DMS79 treated with DMSO at 0.1 percent for 48 hours (cell line): ENCODE data around the gene HEATR5B.

Source experiments
- DNase-seq: peaks from one replicate; lab custom pipeline; 2025; lab: John Stamatoyannopoulos, UW

The HEATR5B gene

DNA sequence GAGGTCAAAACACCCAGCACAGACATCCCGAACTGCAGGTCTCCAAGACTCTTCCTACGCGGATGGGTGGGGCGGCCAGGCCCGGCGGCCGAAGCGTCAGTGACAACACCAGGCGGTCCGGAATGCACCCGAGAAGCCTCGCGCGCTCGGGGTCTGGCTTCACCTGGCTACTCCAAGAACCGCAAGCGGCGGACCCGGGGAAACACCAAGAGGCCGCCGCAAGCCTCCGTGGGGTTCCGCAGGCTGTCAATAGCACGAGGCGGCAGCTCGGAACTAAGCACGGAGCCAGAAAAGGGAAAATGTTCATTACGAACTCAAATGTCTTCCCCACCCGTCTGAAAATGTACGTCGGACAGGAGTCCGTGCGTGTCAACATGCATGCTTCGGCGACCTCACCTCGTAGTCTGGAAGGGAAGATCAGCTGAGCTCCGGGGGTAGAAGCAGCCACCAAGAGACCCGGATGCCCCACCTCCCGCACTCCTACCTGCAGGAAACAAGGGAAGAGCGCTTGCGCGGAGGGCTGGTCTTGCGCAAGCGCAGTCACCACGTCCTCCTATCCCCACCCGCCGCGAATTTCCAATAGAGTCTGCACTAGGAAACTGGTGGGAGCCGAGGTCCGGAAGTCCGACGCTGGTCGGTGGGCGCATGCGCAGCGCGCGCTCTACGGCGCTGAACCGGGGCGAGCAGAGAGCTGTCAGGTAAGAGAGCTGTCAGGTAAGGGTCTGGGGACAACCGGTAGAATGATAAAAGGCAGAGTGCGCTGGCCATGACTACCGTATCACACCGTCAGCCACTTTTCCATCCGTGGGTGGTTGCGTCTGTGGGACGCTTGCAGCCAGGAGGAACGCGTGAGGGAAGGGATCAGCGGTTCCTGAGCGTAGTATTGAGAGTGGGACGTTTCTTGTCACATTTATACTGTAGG lies at the start of gene HEATR5B, which contains the start of gene GPATCH11:
HEATR5B (minus strand) TSS at position 500 of the 922 bp plus-strand sequence. CDS start 958 bp downstream, outside the sequence.
GPATCH11 (plus strand) TSS at position 646 of the 922 bp plus-strand sequence. CDS start 3,864 bp downstream, outside the sequence.
- DNase-seq: peak; percentile 99

DNA sequence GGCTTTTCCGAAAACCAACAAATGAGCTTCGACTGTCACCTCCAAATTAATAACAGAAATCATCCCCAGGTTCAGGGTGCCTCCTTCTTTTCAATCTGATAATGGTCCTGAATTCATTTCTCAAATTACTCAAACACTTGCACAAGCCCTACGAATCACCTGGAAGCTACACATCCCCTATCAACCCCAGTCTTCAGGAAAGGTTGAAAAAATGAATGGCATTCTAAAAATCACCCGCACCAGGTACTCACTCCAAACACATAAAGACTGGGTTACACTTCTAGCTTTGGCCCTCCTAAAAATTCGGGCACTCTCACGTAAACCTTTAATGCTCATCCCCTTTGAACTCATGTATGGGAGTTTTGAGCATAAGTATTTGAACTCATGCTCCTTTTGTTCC lies 48.7 kb upstream of the HEATR5B start:
- DNase-seq: no peak

DNA sequence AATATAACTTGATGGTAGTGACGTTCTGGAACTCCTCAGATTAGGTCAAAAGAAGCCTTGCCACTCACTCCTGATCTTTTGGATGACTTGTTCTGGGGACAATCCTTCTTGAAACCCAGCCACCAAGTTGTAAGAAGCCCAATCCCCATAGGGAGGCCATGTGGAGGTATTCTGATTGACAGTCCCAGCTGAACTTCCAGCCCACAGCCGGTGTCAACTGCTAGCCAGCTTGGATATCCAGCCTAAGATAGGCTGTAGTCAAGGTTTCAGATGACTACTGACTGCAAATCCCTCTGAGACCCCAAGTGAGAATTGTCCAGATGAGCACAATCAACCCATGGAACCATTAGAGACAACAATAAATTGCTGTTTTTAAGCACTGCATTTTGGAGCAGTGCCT lies 41.2 kb upstream of the HEATR5B start:
- DNase-seq: no peak

DNA sequence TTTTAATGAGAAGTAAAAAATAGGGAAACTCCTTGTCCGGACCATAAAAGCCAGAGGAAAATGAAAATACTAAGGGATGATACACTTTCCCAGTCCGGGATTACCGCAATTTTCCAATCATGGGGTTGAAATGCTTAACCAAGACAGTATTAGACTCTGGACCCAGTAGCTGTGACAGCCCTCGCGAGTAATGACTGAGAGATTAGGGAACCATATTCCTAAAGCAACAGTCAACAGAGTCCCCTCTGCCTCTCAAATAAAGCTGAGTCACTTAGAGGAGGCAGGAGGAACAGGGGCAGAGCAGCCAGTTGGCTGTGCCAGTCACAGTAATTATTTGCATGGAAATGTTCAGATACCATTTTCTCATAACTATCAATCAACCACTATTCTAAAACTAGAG lies 35.0 kb upstream of the HEATR5B start:
- DNase-seq: no peak

DNA sequence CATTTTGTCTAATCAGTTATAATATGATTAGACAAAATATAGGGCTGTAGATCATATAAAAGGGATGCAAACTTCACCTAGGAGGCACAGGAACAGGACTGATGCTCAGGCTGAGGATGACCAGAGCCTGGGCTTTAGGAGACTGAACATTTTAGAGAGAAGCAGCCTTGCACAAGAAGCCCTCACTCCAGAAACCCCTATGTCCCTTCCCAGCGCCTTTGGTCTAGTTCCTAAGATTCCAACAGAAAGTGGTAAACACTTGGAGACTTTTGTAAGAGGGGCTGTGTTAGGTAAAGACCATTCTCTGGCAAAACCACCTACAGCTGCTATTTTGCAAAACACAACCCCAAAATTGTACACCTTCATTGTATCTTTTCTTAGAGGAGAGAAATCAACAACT lies 33.4 kb upstream of the HEATR5B start:
- no peak for DNase-seq

DNA sequence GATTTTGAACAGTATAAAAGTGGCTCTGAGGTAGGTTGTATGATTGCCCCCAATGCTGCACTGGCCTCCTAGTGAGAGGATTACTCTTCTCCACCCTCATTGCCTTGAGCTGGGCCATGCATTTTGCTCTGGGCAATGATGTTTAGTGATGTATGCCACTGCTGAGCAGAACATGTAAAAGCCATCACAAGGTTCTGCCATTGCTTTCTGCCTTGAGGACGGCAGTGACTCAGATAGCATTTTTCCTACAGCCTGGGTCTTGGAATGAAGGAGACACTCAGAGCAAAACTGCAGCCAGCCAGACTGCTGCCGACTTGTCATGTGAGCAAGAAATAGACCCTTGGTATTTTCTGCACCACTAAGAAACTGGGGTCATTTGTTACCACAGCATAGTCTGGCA lies 27.8 kb upstream of the HEATR5B start:
- DNase-seq: no peak

DNA sequence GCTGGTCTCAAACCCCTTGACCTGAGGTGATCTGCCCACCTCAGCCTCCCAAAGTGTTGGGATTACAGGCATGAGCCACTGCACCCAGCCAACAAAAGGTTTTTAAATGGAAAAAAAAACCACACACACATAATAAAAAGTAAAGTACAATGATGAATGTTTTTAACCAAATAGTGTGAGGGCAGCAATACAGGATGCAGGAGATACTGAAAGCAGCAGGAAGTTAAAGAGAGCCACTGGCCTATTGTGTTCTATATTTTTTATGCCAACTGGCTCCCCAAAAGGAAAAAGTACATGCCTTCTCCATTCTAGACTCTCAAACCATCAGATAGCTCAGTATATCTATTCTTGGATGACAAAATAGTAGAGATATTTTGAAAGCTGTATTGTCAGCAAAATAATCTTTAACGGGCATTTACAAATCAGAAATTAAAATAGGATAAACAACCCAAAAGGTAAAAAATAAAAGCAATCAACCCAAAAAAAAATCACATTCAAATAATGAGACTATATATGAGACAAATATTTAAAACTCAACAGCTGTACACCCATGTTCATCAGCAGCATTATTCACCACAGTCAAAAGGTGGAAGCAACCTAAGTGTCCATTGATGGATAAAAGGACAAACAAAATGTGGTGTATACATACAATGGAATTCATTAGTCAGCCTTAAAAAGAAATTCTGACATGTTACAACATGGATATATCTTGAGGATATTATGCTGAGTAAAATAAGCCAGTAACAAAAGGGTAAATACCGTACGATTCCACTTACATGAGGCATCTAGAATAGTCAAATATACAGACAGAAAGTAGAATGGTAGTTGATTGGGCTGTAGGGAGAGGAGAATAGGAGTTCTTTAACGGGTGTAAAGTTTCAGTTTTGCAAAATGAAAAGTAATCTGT lies 26.4 kb upstream of the HEATR5B start:
- no peak for DNase-seq

DNA sequence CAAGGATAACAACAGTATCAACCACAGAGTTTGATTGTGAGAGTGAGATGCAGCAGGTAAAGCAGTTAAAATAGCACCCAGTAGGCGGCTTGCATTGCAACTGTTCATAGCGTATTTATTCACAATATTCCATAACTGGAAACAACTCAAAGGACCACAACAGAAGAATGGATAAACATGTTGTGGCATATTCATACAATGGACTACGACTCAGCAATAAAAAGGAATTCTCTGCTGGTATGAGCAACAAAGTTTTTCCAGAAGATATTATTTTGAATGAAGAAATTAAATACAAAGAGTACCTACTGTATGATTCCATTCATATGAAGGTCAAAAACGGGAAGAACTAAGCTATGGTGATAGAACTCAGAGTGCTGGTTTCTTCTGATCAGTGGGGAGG lies 25.4 kb upstream of the HEATR5B start:
- DNase-seq: no peak

DNA sequence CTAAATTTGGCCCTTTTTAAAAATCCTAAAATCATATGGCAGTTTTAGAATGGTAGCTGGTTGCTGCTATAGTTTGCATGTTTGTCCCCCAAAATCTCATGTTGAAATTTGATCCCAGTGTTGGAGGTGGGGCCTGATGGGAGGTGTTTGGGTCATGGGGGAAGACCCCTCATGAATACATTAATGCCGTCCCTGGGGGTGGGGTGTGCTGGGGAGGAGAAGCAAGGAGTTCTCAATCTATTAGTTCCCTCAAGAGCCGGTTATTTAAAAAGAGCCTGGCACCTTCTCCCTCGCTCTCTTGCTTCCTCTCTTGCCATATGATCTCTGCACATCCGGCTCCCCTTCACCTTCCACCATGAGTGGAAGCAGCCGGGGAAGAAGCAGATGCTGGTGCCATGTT lies 21.0 kb upstream of the HEATR5B start:
- no peak for DNase-seq

DNA sequence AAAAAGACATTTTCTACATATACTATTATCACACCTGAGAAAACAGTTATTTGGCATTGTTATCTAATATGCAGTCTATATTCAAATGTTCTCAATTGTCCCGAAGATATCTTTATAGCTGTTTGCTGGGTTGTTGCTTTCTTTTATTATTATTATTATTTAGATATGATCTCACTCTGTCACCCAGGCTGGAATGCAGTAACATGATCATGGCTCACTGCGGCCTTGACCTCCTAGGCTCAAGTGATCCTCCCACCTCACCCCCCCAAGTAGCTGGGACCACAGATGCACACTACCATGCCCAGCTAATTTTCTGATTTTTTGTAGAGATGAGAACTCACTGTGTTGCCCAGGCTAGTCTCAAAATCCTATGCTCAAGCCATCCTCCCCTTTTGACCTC lies 20.0 kb upstream of the HEATR5B start:
- DNase-seq: no peak

DNA sequence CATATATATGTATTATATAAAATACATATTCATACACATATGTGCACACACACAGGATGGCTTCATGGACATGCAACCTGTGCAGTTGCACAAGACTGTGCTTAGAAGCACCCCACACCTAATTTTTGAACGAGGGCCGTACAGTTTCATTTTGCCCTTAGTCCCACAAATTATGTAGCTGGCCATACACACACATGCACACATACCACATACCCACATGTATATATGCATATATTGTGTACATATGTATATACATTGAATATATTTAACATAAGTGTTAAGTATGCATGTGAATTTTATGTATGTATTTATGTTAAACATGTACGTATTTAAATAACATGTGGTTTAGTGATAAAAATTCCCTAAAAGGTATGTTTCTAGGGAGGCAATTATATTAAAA lies 18.4 kb upstream of the HEATR5B start:
- DNase-seq: no peak

DNA sequence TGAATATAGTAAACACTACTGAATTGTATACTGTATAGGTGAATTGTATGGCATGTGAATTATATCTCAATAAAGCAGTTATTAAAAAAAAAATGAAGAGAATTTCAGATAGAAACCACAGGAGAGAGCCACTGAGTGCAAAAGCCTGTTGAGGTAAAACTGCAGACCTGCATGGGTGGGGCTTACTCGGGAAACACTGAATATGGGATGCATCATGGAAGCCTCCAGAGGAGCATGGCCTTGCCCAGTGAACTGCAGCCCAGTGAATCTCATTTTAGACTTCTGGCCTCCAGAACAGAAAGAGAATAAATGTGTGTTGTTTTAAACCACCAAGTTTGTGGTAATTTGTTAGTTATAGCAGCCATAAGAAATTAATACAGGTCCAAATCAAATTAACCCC lies 15.9 kb upstream of the HEATR5B start:
- no peak for DNase-seq

DNA sequence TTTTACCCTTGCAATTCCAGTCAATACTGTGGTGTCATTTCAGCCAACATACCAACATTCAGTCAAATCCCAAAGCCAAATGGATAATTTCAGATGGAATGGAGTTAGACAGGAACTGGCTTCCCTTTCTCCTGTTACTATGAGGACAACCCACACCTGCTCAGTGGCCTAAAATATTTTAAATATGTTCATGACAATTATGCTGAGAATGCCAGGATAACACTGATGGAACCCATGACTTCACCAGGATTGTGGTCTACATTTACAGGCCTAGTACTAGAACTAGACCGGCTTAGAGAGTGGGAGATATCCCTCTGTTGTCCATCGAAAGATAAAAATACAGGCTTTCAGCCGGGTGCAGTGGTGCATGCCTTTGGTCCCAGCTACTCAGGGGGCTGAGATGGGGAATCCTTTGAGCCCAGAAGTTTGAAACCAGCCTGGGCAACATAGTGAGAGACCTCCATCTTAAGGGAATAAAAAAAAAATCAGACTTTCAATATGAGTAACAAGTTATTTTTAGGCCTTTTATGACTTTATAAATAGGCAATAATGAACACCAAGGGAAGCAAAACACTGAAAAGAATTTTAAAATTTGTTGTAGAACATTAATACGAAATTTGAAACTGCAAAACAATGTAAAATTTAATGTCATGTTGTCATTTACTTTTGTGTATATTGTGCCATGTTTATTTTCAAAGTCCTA lies 14.4 kb upstream of the HEATR5B start:
- no peak for DNase-seq

DNA sequence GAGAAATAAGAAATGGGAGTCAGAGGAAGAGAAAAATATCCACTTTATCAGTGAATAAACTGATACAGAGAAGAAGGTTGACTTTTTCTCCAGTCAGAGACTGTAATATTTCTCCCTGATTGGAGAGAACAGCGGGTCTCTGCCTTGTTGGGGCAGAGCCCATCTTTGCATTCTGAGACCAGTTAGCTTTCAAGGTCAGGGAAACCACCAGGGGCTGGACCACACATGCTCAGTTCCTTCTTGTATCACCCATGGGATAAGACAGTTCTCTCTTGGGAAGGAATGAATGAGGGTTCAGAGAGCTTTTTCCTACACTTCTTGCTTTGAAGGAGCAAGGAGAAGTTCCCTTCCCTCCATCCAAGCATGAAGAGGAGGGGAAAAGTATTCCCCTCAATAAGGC lies 12.4 kb upstream of the HEATR5B start:
- no peak for DNase-seq

DNA sequence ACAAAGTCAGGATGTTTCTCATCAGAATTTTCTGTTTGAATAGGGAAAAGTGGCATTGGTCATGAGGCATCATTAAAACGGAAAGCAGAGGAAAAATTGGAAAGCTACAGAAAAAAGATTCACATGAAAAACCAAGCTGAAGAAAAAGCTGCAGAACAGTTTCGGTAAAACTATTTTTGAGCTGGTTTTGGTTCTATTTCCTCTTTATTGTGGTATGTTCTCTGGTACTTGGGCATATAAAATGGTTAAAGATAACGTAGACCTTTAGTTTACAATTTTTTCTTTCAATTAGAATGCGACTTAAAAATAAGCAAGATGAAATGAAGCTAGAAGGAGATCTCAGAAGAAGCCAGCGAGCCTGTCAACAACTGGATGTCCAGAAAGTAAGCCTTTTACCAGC lies 7.7 kb upstream of the HEATR5B start:
- no peak for DNase-seq

DNA sequence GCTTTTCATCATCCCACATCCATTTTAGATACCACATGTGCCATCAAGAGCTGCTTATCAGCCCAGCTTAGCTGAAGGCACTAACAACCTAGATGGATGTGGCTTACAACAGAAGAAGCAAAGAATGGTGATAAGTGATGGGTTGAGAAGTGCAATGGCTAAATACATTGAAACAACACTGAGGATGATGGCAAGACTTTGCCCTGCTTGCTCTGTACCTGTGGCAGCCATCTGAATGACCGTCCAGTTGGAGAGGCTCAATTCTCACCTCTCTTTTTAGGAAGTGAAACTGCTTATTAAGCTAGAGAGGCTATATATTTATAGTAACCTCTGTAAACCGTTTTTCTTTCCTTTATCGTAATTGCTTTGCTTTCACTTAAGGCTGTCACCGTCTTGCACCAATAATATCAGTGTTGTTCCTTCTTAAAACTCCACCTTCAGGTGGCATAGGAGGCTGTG lies 5.9 kb upstream of the HEATR5B start:
- DNase-seq: no peak

DNA sequence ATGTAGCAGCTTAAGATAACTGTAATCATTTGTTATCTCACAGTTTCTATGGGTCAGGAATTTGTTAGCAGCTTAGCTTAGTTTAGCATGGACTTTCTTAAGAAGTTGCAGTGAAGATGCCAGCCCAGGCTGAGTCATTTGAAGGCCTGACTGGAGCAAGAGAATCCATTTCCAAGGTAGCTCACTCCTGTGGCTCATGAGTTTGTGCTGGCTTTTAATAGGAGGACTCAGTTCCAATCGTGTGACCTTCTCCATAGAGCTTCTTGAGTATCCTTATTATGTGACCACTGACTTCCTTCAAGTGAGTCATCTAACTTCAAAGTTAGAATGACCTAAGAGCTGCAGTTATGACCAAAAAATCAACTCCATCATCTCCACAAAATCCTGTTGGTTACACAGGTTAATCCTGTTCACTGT lies 1.6 kb upstream of the HEATR5B start:
- DNase-seq: no peak

DNA sequence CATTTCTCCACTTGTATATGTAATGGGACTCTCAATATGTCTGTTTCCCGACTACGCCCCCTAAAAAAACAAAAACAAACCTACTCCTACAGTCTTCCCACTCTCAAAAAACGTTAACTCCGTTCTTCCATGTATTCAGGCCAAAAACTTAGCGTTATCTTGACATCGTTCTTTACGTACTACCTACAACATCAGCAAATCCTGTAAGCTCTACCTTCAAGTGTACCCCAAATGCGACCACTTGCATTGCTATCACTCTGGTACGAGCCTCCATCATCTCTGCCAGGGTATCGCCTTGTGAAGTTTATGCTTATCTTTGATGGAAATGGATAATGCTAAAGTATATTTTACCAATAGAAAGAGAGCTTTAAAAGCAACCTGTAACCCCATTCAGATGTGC lies 625 bp upstream of the HEATR5B start:
- DNase-seq: no peak

DNA sequence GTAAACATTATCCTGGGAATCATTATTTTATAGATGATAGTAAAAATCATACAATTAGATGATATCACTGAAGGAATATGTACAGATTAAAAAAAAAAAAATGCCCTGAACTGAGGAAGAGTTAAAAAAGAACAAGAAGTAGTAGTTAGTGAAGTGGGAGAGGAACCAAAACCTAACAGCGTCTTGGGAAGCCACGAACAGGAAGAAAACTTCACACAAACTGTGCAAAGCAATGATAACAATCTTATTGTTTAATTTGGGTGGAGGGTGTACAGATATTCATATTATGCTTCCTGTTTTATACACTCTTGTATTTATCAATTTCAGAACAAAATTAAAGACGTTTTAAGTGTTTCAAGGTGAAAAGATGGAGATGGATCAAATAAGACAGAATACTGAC lies 3.5 kb downstream of the HEATR5B start:
- DNase-seq: no peak

DNA sequence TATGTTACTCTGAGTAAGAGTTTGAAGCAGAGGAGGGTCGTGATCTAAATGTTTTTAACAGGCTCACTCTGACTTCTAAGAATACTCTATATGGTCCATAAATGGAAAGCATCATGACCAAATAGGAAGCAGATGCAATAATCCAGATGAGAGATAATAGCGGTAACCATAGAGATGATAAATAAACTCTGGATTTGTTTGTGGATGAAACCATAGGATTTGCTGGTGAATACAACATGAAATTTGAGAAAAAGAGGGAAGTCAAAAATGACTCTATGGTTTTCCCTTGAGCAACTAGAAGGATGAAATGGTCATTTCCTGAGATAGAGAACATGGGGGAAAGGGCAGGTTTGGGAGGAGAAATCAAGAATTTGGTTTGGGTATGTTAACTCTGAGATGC lies 3.9 kb downstream of the HEATR5B start:
- no peak for DNase-seq

DNA sequence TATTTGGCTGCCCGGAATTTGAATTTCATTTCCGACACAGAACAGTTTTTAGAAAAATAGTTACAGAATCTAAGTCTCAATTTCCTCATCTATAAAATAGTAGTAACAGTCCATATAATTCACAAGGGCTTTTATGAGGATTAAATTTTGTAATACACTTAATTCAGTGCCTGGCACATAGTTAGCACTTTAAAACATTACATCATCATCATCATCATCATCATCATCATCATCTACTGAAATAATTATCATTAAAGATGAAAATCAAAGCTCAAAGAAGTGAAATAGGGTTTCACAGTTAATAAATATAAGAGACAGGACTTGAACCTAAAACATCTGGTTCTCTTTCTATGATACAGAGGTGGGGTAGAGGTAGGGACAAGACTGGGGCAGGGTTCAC lies 13.2 kb downstream of the HEATR5B start:
- no peak for DNase-seq

DNA sequence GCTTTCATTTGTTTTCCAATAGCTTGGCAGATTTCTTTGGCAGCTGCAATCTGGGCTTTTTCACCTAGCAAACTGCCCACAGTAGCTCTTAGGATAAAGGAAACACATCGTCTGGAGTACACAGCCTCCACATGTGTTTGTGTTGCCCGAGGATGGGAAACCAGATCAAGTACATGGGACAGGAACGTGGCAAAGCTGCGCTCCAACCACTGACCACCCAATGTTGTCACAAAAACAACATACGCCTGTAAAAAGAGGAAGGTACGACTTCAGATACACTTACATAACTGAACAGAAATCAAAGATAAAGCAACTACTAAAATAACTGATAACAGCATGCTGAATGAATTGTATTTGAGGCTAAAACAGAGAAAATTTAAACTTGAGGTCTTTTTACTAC lies 15.5 kb downstream of the HEATR5B start:
- DNase-seq: no peak
